ENCODE measurements around the gene IL12RB2.

DNA sequence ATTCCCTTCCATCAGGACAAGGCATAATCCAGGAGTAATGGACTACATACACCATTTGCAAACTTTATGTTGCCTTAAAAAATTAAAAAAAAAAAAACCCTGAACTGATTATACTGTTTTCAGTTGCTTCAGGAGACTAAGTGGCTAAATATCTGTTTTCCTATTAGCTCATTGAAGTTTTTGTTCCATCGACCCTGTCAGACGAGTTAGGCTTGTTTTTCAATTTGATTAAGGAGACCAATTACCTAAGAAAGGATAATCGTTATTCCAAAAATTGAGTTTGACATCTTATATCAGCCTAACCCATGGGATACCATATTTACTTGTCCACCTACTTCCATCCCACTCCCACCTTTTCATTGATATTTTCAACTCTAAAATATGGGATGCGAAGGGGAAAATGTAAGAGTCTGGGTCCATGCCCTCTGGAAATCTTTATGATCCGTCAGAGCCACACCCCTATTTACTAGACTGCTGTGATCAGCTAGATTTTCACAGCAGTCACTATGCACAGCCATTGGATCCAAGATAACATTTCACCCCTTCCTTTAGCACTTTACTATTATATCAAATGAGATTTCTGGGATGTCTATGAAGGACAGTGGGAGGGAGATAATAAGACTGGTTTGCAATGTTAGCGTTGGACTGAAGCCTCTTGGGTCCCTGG lies 41.0 kb downstream of the IL12RB2 start:
- TF ChIP-seq, protein P1, sequence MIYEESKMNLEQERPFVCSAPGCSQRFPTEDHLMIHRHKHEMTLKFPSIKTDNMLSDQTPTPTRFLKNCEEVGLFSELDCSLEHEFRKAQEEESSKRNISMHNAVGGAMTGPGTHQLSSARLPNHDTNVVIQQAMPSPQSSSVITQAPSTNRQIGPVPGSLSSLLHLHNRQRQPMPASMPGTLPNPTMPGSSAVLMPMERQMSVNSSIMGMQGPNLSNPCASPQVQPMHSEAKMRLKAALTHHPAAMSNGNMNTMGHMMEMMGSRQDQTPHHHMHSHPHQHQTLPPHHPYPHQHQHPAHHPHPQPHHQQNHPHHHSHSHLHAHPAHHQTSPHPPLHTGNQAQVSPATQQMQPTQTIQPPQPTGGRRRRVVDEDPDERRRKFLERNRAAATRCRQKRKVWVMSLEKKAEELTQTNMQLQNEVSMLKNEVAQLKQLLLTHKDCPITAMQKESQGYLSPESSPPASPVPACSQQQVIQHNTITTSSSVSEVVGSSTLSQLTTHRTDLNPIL (CRISPR knock-in tag; IDR thresholded peaks at IDR 0.05; ENCODE audit: low read depth), result no peak
- TF ChIP-seq GLIS3 (CRISPR knock-in tag; IDR thresholded peaks at IDR 0.05) (no peak), TCF4 (CRISPR knock-in tag; IDR thresholded peaks at IDR 0.05; ENCODE audit: borderline replicate concordance) (no peak), ZFP30 (CRISPR knock-in tag; IDR thresholded peaks at IDR 0.05) (no peak), RARB (CRISPR knock-in tag; IDR thresholded peaks at IDR 0.05) (no peak), CSDC2 (CRISPR knock-in tag; IDR thresholded peaks at IDR 0.05) (no peak), ISL1 (CRISPR knock-in tag; IDR thresholded peaks at IDR 0.05) (no peak), ZNF565 (CRISPR knock-in tag; conservative IDR thresholded peaks at IDR 0.05; ENCODE audit: low read depth) (no peak)
- TF ChIP-seq, protein P2, sequence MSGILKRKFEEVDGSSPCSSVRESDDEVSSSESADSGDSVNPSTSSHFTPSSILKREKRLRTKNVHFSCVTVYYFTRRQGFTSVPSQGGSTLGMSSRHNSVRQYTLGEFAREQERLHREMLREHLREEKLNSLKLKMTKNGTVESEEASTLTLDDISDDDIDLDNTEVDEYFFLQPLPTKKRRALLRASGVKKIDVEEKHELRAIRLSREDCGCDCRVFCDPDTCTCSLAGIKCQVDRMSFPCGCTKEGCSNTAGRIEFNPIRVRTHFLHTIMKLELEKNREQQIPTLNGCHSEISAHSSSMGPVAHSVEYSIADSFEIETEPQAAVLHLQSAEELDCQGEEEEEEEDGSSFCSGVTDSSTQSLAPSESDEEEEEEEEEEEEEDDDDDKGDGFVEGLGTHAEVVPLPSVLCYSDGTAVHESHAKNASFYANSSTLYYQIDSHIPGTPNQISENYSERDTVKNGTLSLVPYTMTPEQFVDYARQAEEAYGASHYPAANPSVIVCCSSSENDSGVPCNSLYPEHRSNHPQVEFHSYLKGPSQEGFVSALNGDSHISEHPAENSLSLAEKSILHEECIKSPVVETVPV (CRISPR knock-in tag; IDR thresholded peaks at IDR 0.05), result no peak
- TF ChIP-seq, protein P3, sequence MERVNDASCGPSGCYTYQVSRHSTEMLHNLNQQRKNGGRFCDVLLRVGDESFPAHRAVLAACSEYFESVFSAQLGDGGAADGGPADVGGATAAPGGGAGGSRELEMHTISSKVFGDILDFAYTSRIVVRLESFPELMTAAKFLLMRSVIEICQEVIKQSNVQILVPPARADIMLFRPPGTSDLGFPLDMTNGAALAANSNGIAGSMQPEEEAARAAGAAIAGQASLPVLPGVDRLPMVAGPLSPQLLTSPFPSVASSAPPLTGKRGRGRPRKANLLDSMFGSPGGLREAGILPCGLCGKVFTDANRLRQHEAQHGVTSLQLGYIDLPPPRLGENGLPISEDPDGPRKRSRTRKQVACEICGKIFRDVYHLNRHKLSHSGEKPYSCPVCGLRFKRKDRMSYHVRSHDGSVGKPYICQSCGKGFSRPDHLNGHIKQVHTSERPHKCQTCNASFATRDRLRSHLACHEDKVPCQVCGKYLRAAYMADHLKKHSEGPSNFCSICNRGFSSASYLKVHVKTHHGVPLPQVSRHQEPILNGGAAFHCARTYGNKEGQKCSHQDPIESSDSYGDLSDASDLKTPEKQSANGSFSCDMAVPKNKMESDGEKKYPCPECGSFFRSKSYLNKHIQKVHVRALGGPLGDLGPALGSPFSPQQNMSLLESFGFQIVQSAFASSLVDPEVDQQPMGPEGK (CRISPR knock-in tag; IDR thresholded peaks at IDR 0.05; ENCODE audit: borderline replicate concordance), result no peak

Data from SK-N-SH treated with all-trans-retinoic acid at 6 μM for 48 hours (cell line).